H9 (cell line): ENCODE measurements around the gene SBK1. TPM values are rescaled to one million over a fixed set of nuclear protein-coding genes. Genes with fewer than 3 reads are reported as not detected.

Experiments
- DNase-seq: peaks from one replicate; pipeline ENCODE4 v3.0.0-alpha.2; 2017
- H2AFZ ChIP-seq: one replicate; pipeline ENCODE4 v1.6.1; 2013; ENCODE audit warnings: mild to moderate bottlenecking, low read length, control low read depth, moderate library complexity
- H2AK5ac ChIP-seq: 2 replicates; pipeline ENCODE4 v1.6.1; 2013; ENCODE audit warnings: low read length, control low read depth, mixed read lengths; ENCODE audit not compliant: insufficient read length
- H2BK120ac ChIP-seq: one replicate; pipeline ENCODE4 v1.6.1; 2013; ENCODE audit warnings: low read depth, mild to moderate bottlenecking, low read length, control low read depth, inconsistent platforms; ENCODE audit not compliant: poor library complexity, severe bottlenecking
- H2BK12ac ChIP-seq: 2 replicates; pipeline ENCODE4 v1.6.1; 2013; ENCODE audit warnings: low read length, control low read depth, mixed read lengths, low read depth; ENCODE audit not compliant: insufficient read length
- H2BK15ac ChIP-seq: 2 replicates; pipeline ENCODE4 v1.6.1; 2013; ENCODE audit warnings: low read depth, low read length, control low read depth
- H2BK20ac ChIP-seq: one replicate; pipeline ENCODE4 v1.6.1; 2013; ENCODE audit warnings: low read depth, mild to moderate bottlenecking, low read length, control low read depth, inconsistent platforms; ENCODE audit not compliant: poor library complexity, severe bottlenecking
- H2BK5ac ChIP-seq: 2 replicates; pipeline ENCODE4 v1.6.1; 2013; ENCODE audit warnings: low read length, control low read depth, mixed read lengths; ENCODE audit not compliant: insufficient read length
- H3K14ac ChIP-seq: 2 replicates; pipeline ENCODE4 v1.6.1; 2013; ENCODE audit warnings: low read length, control low read depth; ENCODE audit not compliant: insufficient read depth
- H3K18ac ChIP-seq: 2 replicates; pipeline ENCODE4 v1.6.1; 2013; ENCODE audit warnings: low read depth, mild to moderate bottlenecking, mixed read lengths, low read length, control low read depth; ENCODE audit not compliant: insufficient read length
- H3K23ac ChIP-seq: 2 replicates; pipeline ENCODE4 v1.6.1; 2013; ENCODE audit warnings: low read length, control low read depth, mixed read lengths, low read depth; ENCODE audit not compliant: insufficient read length
- H3K23me2 ChIP-seq: 2 replicates; pipeline ENCODE4 v1.6.1; 2013; ENCODE audit warnings: low read depth, mild to moderate bottlenecking, mixed read lengths, low read length, control low read depth; ENCODE audit not compliant: insufficient read length, poor library complexity, severe bottlenecking
- H3K27ac ChIP-seq: 2 replicates; pipeline ENCODE4 v1.5.1; 2013; ENCODE audit warnings: low read length, control low read depth, mixed read lengths, low read depth; ENCODE audit not compliant: insufficient read length
- H3K27me3 ChIP-seq: 2 replicates; pipeline ENCODE4 v1.6.1; 2013; ENCODE audit warnings: low read length, control low read depth, inconsistent platforms; ENCODE audit not compliant: insufficient read depth
- H3K4ac ChIP-seq: 2 replicates; pipeline ENCODE4 v1.6.1; 2013; ENCODE audit warnings: low read depth, mild to moderate bottlenecking, control low read depth, inconsistent platforms, low read length, moderate library complexity
- H3K4me1 ChIP-seq: 2 replicates; pipeline ENCODE4 v1.6.1; 2013; ENCODE audit warnings: low read length, control low read depth, inconsistent platforms; ENCODE audit not compliant: insufficient read depth
- H3K4me2 ChIP-seq: 2 replicates; pipeline ENCODE4 v1.6.1; 2013; ENCODE audit warnings: low read length, control low read depth, mixed read lengths; ENCODE audit not compliant: insufficient read length, insufficient read depth
- H3K56ac ChIP-seq: 2 replicates; pipeline ENCODE4 v1.6.1; 2013; ENCODE audit warnings: low read depth, mild to moderate bottlenecking, mixed read lengths, low read length, control low read depth; ENCODE audit not compliant: insufficient read length
- H3K79me1 ChIP-seq: 2 replicates; pipeline ENCODE4 v1.6.1; 2013; ENCODE audit warnings: low read depth, mild to moderate bottlenecking, moderate library complexity, low read length, control low read depth, inconsistent platforms; ENCODE audit not compliant: insufficient read depth, poor library complexity, severe bottlenecking
- H3K79me2 ChIP-seq: 2 replicates; pipeline ENCODE4 v1.6.1; 2013; ENCODE audit warnings: low read length, control low read depth, inconsistent platforms; ENCODE audit not compliant: insufficient read depth
- H3K9ac ChIP-seq: 2 replicates; pipeline ENCODE4 v1.6.1; 2013; ENCODE audit warnings: low read length, control low read depth, mixed read lengths; ENCODE audit not compliant: insufficient read length; ENCODE audit errors: extremely low read depth
- H3K9me3 ChIP-seq: one replicate; pipeline ENCODE4 v1.6.1; 2013; ENCODE audit warnings: low read depth, low read length, inconsistent platforms; ENCODE audit not compliant: control insufficient read depth
- H3T11ph ChIP-seq: one replicate; pipeline ENCODE4 v1.6.1; 2013; ENCODE audit warnings: mild to moderate bottlenecking, low read length, control low read depth, inconsistent platforms
- H4K20me1 ChIP-seq: one replicate; pipeline ENCODE4 v1.6.1; 2013; ENCODE audit not compliant: control insufficient read depth, insufficient read length, insufficient read depth
- H4K5ac ChIP-seq: 2 replicates; pipeline ENCODE4 v1.6.1; 2013; ENCODE audit warnings: low read depth, mild to moderate bottlenecking, mixed read lengths, low read length, control low read depth; ENCODE audit not compliant: insufficient read length
- H4K8ac ChIP-seq: replicated peaks from 2 replicates; pipeline ENCODE4 v1.6.1; 2013; ENCODE audit warnings: low read length, control low read depth, mixed read lengths, low read depth; ENCODE audit not compliant: insufficient read length
- H4K91ac ChIP-seq: 2 replicates; pipeline ENCODE4 v1.6.1; 2013; ENCODE audit warnings: low read depth, mild to moderate bottlenecking, moderate library complexity, mixed read lengths, low read length, control low read depth; ENCODE audit not compliant: insufficient read length
- H3K27ac Mint-ChIP-seq, 3 experiments: 2 replicates in 2 of 3; 3 replicates in 1 of 3; pipeline ENCODE4 v1.8.0; 2020 to 2021; ENCODE audit warnings: mixed read lengths in 3 of 3, mild to moderate bottlenecking in 1 of 3, moderate library complexity in 1 of 3
- H3K27me3 Mint-ChIP-seq: 2 replicates; pipeline ENCODE4 v1.8.0; 2021; ENCODE audit warnings: low read depth, mild to moderate bottlenecking, moderate library complexity, mixed read lengths
- H3K36me3 Mint-ChIP-seq, 3 experiments: 2 replicates in 2 of 3; 3 replicates in 1 of 3; pipeline ENCODE4 v1.8.0; 2020 to 2021; ENCODE audit warnings: low read depth in 3 of 3, mixed read lengths in 3 of 3; ENCODE audit not compliant: insufficient read depth in 1 of 3
- H3K4me1 Mint-ChIP-seq, 2 experiments: 2 replicates each; pipeline ENCODE4 v1.8.0; 2020; ENCODE audit warnings: mixed read lengths in 2 of 2
- H3K4me3 Mint-ChIP-seq, 2 experiments: 2 replicates in 1 of 2; 3 replicates in 1 of 2; pipeline ENCODE4 v1.8.0; 2020 to 2021; ENCODE audit warnings: mild to moderate bottlenecking in 2 of 2, mixed read lengths in 2 of 2, moderate library complexity in 1 of 2
- H3K9me3 Mint-ChIP-seq, 2 experiments: 2 replicates in 1 of 2; 3 replicates in 1 of 2; pipeline ENCODE4 v1.8.0; 2020; ENCODE audit warnings: mild to moderate bottlenecking in 2 of 2, mixed read lengths in 2 of 2, moderate library complexity in 1 of 2
- WGBS: extraction: QIAGEN DNeasy Blood & Tissue Kit; methylation state at CpG from one replicate; pipeline ENCODE4 v1.1.7; 2013; ENCODE audit warnings: missing lambda C conversion rate, low lambda C conversion rate, mixed read lengths; ENCODE audit not compliant: insufficient read length; ENCODE audit errors: extremely low coverage; 5-methylcytosine and 5-hydroxymethylcytosine counted together
- total RNA-seq: library from RNA; stranded (reverse); gene quantifications from 2 replicates; pipeline ENCODE4 v1.2.1, GENCODE V29; 2021
- TF ChIP-seq, protein P1 (sequence below): fragments of 200-600 bp; sonication (generic); conservative IDR thresholded peaks from 3 replicates; pipeline ENCODE4 v1.8.0; 2021; ENCODE audit warnings: antibody characterized with exemption, mild to moderate bottlenecking

SBK1 gene
- total RNA-seq, 1 experiment from 2014 or later, result 65.5 TPM

DNA sequence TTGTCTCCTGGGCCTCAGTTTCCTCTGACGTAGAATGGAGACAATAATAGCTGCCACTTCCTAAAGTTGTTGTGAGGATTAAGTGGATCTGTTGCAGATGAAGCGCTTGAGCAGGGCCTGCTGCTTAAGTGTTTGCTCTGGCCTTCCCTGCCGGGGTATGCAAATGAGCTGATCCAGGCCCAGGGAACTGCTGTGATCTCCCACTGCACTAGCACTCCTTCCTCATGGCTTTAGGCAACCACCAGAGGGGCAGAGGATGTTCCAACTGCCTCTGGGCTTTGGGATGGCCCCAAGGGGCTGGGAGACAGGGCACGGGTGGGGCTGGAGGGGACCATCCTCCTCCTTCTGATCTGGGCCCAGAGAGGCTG, 6.2 kb downstream of the SBK1 start:
- H3K23me2 ChIP-seq, result peaks cover 7% of the 10 kb centered on the region
- WGBS, result no CpG with 5 or more reads among the region's 4 CpGs
- no peak overlapping the region for H2BK120ac ChIP-seq
- no peak overlapping the region for H3K9ac ChIP-seq
- H4K8ac ChIP-seq, result no peak overlapping the region
- Mint-ChIP-seq H3K36me3 (peaks cover 25 to 46% (median 44%) of the 10 kb centered on the region in 3 experiments), H3K27me3 (no peaks in the 10 kb centered on the region), H3K9me3 (no peaks in the 10 kb centered on the region), H3K27ac (peak overlapping the region; percentile 68 to 88 (median 86); a peak in 4 of 7 replicates), H3K4me3 (peak overlapping the region in 1 of 2 experiments; percentile 70; a peak in 2 of 5 replicates), H3K4me1 (peaks cover 38 to 45% of the 10 kb centered on the region in 2 experiments)
- TF ChIP-seq, protein P1, sequence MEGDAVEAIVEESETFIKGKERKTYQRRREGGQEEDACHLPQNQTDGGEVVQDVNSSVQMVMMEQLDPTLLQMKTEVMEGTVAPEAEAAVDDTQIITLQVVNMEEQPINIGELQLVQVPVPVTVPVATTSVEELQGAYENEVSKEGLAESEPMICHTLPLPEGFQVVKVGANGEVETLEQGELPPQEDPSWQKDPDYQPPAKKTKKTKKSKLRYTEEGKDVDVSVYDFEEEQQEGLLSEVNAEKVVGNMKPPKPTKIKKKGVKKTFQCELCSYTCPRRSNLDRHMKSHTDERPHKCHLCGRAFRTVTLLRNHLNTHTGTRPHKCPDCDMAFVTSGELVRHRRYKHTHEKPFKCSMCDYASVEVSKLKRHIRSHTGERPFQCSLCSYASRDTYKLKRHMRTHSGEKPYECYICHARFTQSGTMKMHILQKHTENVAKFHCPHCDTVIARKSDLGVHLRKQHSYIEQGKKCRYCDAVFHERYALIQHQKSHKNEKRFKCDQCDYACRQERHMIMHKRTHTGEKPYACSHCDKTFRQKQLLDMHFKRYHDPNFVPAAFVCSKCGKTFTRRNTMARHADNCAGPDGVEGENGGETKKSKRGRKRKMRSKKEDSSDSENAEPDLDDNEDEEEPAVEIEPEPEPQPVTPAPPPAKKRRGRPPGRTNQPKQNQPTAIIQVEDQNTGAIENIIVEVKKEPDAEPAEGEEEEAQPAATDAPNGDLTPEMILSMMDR, result no peak
- H3K27me3 ChIP-seq, result no peaks in the 10 kb centered on the region
- H3K79me1 ChIP-seq, result peaks cover 31% of the 10 kb centered on the region
- no peak overlapping the region for H2BK15ac ChIP-seq
- H3T11ph ChIP-seq, result no peak overlapping the region
- H3K79me2 ChIP-seq, result peaks cover 33% of the 10 kb centered on the region; the same call in 1 of the 2 replicates
- H3K9me3 ChIP-seq, result no peaks in the 10 kb centered on the region
- H3K27ac ChIP-seq, result no peak overlapping the region
- no peak overlapping the region for H2BK20ac ChIP-seq
- H2BK12ac ChIP-seq, result no peak overlapping the region
- H4K5ac ChIP-seq, result no peak overlapping the region
- no peak overlapping the region for H4K91ac ChIP-seq
- peaks cover 4% of the 10 kb centered on the region for H4K20me1 ChIP-seq
- peaks cover 9% of the 10 kb centered on the region; the same call in 1 of the 2 replicates for H3K4me1 ChIP-seq
- H3K23ac ChIP-seq, result no peak overlapping the region
- no peak overlapping the region for H2AFZ ChIP-seq
- no peak overlapping the region for H2AK5ac ChIP-seq
- H2BK5ac ChIP-seq, result no peak overlapping the region
- H3K4ac ChIP-seq, result no peak overlapping the region
- no peak overlapping the region for H3K56ac ChIP-seq
- H3K4me2 ChIP-seq, result no peak overlapping the region
- H3K14ac ChIP-seq, result no peak overlapping the region
- peak; percentile 60 for DNase-seq
- no peak overlapping the region for H3K18ac ChIP-seq
